Epithelial cell of prostate (primary cell): ENCODE measurements around the gene CFAP74.

Experiments used
- DNase-seq: peaks from one replicate; pipeline ENCODE4 v3.0.0-alpha.2; 2011; ENCODE audit warnings: low read depth, low spot score
- H3K27ac ChIP-seq: fragments of 450-650 bp; 2 replicates; pipeline ENCODE4 v1.5.1; 2017; ENCODE audit warnings: mild to moderate bottlenecking

Gene CFAP74

DNA sequence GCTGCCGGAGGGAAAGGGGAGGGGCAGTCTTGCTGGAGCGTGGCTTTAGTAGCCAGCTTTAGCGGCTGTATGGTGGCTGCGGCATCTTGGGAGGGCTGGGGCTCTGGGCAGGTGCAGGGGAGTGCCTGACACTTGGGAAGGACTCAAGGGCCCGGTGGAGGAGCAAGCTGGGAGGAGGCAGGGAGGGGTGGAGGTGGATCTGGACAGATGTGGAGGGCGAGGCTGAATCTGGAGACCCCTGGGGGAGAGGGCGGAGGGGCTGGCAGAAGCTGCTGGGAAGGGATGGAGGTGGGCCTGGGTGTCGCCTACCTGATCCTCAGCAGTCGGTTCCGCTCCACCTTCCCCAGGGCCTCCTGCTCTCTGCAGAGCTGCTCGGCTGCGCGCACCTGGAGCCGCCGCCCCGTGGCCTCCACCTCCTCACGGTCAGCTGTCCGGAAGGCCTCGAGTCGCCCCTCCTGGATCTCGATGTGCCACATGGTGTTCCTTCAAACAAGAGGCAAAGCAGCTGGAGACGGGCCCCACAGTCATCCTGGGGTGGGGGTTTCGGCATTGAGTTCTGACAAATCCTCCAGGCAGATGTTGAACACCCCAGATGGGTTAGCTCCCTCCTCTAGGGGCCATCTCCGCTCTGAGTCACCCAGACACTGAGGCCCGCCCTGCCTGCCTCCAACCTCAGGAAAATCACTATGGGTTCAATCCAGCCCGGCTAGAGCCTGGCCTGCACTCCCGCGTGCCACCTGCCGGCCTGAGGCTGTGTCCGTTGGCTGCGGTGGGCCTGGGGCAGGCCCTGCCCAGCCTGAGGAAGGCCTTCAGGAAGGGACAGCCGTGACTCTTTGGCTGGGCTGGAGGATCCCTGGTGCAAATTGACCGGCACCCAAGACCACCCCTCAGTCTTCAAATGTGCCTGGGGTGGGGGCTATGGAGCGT is 29.6 kb downstream of the CFAP74 start:
- DNase-seq = no peak
- no peak overlapping the region for H3K27ac ChIP-seq

DNA sequence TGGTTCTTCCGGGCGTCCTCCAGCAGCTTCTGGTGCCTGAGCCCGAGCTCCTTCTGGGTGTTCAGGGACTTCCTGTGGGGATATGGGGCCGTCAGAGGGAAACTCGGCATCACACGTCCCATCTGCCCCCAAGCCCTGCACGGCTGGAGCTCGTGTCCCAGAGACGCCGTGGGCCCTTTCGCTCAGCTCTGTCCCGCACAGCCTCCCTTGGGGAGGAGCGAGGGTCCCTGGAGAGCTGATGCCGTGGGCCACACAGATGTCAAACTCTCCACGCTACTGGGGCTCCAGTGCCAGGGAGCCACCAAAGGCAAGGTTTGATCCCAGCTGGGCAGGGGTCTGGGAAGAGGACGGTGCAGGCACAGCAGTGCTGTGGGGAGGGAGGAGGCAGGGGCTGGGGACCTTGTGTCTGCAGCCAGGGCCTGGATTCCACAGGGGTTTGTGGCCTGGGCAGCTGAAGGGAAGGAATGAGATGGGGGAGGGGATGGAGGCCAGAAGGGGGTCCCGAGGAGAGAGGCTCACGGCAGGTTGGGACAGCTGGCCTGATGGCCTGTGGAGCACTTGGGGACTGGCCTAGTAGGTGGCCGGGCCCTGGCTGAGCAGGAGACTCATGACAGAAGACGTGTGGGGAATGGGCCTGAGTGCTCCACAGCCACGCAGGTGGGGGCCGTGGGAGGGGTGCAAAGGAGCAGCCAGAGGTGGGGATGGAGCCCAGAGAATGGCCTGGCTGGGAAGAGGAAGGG is 30.4 kb downstream of the CFAP74 start:
- no peak for DNase-seq
- H3K27ac ChIP-seq = no peak overlapping the region

DNA sequence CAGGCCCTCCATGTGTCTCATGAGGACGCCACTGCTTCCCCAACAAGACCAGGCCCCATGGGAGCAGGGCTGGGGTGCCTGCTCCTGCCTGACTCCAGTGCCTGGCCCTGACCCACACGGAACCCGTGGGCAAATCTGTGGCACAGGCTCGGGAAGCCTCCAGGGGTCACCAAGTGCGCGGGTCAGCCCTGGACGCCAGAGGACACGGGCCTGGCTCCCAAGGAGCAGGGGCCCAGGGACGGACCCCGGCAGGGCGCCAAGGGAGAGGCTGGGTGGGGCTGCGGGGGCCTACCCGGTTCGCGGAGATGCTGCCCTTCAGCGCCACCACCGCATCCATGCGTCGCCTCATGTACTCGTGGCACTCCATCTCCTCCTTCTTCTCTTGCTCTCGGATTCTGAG is 31.9 kb downstream of the CFAP74 start:
- no peak for DNase-seq
- H3K27ac ChIP-seq = no peak overlapping the region

DNA sequence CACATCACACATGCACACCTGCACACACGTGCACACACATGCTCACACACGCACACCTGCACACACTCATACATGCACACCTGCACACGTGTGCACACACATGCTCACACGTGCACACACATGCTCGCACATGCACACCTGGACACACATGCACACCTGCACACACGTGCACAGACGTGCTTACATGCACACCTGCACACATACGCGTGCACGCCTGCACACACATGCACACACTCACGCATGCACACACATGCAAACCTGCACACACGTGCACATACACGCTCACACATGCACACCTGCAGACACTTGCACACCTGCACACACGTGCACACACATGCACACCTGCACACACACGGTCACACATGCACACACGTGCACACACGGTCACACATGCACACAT is 32.6 kb downstream of the CFAP74 start:
- H3K27ac ChIP-seq = no peak overlapping the region
- DNase-seq = no peak

DNA sequence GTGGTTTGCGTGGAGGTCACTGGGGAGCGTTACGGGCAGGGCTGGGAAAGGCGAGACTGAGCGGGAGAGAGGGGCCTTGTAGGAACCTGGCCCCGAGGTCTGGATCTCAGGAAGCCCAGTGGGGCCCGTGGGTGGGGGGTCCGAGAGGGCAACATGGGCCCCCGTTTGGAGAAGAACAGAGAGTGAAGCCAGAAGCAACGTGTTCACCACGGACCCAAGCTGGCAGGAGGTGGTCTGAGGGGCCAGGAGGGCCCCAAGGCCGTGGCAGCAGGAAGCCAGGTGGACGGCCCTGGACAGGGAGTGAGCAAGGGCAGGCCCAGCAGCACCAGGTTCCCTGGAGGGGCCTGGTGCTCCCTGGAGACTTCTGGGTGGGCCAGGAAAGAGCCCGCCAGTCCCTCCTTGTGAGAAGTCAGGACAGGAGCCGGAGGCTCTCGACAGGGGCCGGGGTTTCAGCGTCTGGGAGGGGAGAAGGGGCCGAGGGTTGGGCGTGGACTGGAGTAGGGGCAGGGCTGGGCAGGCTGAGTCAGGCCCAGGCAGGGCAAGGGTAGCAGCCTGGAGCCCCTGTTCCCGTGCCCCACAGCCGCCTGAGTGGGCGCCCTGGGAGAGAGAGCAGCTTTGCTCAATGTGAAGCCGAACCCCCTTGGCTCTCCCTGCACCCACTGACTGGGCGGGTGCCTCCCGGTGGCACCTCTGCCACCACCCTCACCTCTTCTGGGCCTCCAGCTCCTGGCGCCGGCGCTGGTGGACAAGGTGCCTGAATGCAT is 33.5 kb downstream of the CFAP74 start:
- DNase-seq = no peak
- no peak overlapping the region for H3K27ac ChIP-seq

DNA sequence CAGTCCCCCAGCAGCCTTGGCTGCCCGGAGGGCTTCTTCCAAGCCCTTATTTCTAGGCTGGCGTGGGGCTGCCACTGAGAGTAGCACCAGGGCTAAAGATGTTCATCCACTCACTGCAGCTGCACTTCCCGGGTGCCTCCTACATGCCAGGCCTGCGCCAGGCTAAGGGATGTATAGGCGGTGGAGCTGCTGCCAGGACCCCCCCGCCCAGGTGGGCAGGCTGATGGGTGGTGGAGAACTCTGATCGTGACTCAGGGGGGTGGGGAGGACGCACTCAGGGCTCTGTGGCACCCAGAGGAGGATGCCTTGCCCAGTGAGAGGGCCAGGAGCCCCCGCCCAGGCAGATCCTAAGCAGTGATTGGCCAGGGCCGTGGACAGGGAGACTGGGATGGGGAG is 34.1 kb downstream of the CFAP74 start:
- DNase-seq = no peak
- H3K27ac ChIP-seq = peak overlapping the region; percentile 52

DNA sequence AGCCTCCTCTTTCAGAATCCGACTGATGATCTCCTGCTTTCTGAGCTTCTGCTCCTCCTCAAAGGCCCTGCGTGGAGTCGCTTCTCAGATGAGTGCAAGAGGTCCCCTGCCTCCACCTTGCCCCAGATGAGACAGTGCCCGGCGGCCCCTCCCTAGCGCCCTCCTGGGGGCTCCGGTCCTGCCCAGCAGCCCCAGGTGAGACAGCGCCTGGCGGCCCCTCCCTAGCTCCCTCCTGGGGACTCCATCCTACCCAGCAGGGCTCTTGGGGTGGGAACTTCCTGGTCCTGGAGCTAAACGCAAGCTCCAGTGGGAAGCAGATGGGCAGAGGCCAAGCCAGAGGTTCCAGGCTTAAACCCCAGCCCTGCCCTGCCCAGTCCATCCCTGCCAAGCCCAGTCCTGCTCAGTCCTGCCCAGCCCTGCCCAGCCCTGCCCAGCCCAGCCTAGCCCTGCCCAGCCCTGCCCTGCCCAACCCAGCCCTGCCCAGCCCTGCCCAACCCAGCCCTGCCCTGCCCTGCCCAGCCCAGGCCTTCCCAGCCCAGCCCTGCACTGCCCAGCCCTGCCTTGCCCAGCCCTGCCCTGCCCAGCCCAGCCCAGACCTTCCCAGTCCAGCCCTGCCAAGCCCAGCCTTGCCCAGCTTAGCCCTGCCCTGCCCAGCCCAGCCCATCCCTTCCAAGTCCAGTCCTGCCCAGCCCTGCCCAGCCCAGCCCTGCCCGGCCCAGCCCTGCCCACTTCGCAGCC is 34.6 kb downstream of the CFAP74 start:
- no peak for DNase-seq
- peak overlapping the region; percentile 52 for H3K27ac ChIP-seq

DNA sequence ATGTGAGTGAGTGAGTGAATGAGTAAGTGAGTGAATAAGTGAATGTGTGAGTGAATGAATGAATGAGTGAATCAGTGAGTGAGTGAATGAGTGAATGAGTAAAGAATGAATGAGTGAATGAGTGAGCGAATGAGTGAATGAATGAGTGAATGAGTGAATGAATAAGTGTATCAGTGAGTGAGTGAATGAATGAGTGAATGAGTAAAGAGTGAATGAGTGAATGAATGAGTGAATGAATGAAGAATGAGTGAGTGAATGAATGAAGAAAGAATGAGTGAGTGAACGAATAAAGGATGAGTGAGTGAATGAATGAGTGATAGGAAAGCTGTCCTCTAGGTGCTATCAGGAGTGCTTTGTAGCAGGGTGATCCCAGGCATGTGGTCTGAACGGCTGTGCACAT is 35.7 kb downstream of the CFAP74 start:
- no peak for DNase-seq
- no peak overlapping the region for H3K27ac ChIP-seq

DNA sequence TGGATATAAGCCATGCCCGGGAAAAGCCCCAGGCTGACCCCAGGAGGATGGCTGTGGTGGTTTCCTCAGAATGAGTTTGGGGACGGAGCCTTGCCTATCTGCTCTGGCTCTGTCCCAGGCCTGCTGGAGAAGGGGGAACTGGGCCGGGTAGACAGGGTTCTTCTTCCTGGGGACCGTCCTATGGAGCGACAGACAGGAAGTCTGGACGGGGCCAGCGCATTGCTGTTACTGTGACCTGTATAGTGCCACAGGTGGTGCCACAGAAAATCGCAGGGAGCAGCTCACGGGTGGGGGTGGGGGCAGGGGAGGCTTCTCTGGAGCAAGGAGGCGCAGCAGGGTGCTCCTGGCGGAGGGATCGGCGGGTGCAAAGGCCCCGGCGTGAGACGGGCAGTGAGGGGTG is 36.4 kb downstream of the CFAP74 start:
- DNase-seq = no peak
- no peak overlapping the region for H3K27ac ChIP-seq

DNA sequence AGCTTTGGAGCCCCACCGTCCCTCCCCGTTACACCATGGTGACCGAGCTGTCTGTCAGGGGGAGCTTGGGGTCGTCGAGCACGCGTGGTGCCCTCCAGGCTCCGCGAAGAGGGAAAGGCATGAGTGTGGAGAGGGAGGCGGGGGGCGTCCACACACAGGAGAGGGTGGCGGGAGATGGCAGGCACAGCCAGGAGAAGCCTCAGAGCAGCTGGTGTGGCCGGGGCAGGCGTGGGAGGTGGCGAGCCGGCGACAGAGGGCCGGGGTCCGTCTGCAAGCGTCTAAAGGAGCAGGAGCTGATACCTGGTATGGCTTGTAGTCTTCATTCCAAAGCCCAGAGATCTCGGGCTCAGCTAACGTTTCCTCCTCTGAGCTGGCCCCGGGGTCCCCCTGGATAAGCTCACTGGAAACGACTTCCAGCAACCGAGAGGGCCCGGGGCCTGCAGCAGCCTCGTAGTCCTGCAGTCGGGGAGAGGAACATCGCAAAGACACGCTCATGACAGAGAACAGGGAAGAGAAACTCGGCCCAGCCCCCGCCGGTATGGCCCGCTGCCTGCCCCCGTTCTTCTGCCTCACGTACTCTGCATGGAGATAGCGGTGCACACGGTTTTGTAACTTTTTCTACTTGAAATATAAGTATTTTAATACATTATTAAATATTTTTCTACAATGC is 37.4 kb downstream of the CFAP74 start:
- no peak for DNase-seq
- H3K27ac ChIP-seq = no peak overlapping the region

DNA sequence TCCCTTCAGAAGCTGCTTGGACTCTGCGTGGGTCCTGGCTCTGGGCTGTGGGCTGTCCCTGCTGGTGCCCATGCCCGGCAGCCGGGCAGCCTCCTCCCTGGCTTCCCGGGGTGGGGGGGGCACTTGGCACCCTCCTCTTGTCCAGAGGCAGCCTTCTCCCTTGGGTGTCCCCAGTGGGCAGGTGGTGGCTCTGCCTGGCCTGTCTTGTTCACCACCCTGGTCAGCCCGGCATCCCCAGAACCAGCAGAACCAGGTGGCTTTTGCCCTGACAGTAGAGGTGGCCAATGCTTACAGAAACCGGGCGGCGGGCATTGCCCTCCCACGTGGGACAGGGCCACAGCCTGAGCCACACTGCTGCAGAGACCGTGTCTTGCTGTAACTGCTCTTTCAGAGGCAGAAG is 38.0 kb downstream of the CFAP74 start:
- no peak overlapping the region for H3K27ac ChIP-seq
- no peak for DNase-seq

DNA sequence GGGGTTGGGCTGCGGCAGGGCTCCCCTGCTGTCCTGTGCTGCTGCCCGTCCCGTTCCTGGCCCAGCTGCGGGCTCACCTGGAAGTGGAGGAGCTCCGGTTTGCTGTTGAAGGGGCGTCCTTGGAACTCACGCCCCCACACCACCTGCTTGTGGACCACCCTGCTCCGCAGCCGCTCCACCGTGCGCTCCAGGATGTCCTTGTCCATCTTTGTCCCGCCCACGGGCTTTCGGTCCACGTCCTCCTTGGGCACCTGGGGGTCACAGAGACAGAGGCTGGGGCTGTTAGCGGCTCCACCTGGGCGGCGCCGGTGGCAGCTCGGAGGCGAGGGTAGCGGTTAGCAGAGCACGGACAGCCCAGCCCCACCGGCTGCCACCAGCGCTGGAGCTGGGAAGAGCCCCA is 38.8 kb downstream of the CFAP74 start:
- no peak for DNase-seq
- H3K27ac ChIP-seq = no peak overlapping the region

DNA sequence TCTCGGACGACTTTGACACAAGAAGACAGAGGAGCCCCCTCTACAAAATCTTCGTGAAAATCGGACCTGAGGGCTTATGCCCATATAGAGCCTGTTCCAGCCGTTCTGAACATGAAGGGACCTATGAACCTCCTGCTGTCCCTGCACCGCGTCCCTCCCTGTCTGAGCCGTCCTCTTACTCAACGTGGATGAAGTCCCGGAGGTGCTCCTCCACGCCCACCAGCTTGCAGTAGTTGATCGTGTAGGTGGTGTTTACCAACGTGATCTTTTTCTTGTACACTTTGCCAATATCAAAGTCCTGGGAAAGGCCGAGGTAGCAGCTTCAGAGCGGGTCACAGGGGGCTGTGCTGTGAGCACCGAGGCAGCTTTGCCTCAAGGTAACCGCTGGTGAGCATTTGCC is 40.0 kb downstream of the CFAP74 start:
- no peak for DNase-seq
- no peak overlapping the region for H3K27ac ChIP-seq

DNA sequence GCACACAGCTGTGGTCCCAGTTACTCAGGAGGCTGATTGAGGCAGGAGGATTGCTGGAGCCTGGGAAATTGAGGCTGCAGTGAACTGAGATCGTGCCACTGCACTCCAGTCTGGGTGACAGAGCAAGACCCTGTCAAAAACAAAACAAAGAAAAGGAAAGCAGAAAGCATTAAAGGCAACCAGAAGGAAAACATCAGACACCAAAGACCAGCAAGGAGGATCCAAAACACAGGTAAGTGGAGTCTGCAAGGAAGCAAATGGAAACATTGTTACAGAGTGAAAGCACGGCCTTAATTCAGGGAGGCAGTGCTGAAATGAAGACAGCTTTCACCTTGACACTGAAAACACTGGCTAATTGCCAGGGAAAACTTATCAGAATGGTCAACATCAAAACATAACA is 40.8 kb downstream of the CFAP74 start:
- H3K27ac ChIP-seq = no peak overlapping the region
- no peak for DNase-seq

DNA sequence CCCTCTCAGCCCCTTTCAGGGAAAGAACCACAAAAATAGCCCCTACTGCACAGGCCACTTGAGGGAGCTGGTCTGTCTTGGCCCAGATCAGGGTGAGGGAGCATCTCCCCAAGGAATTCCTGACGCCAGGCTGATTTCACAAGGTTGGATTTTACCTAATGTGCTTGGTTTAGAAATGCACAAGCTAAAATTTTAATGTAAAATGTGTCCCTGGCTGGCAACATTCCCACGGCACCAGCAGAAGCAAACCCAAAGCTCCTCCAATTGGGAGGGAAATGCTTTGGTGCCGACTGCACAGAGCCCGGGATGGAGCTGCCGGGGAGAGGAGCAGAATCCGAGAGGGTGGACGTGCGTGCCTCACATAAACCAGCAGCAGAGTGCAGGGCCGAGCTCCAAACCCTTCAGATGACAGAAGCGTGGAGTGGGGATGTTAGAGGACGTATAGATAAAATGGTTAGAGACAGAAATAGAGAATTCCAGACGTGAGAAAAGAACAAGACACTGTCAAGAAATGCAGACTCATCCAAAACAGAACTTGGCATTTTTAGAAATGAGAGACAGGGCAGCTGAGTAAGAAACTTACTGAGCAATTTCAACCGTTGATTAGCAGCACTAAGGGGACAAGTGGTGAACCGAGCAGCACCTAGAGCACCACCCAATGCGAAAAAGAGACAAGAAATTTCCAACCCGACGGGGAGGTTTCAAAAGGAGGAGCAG is 42.9 kb downstream of the CFAP74 start:
- H3K27ac ChIP-seq = no peak overlapping the region
- no peak for DNase-seq

DNA sequence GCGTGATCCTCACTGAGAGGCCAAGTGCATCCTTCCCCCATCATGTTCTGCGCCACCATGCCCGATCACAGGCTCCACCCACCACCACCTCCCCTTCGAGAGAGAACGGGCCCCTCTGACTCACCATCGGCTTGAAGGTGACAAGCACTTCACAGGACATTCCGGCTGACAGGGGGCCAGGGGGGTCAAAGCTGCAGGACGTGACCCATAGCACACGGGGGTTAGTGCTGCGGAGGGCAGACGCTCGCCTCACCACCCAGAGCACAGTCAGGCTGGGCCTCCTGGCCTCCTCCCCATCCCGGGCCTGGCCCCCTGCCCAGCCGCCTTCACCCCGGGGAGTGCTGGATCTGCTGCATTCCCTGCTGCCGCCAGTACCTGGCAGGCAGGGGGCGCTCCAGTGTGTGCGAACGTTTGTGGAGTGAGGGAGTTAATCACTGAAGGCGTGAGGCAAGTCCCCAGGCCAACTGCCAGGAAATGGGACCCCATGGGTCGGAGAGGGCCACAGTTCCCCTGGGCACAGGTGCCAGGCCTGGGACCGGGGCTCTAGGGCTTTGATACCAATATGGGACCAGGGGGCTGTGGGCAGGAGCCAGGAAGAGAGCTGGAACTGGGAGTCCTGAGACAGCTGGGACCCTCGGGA is 43.6 kb downstream of the CFAP74 start:
- H3K27ac ChIP-seq = no peak overlapping the region
- peak; percentile 22 for DNase-seq

DNA sequence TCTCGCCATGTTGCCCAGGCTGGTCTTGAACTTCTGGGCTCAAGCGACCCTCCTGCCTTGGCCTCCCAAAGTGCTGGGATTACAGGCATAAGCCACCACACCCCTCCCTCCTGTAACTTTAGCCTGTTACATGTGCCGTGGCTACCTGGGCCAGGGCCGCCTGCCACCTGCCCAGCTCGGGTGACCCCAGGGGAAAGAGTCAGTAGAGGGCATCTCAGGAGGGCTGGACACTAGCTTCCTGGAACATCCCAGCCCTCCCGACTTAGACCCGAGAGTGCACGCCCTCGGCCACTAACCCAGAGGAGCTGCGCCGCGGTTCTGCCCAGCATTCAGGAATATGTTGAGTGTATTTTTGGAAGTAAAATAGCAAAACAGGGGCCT is 44.1 kb downstream of the CFAP74 start:
- no peak overlapping the region for H3K27ac ChIP-seq
- no peak for DNase-seq

DNA sequence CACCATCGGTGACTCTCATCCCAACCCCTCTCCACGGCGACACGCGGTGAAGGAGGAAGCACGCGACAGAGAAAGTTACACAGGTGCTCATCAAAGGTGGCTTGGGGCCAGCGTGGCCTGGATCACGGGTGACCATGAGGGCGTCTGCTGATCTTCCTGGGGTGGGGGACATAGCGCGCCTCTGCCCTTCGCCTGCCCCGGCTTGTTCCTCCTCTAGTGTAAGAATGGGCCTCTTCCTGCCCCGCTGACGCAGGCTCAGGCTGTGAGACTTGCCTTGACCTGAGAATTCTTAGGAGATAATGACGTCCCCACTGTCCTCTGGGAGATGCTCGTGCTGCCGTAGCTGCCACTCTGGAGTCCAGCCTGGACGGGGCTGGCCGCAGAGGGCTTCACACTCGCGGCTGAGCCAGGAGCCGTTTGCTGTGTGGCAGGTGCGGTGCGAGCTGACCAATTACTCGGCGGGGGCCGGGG is 45.5 kb downstream of the CFAP74 start:
- no peak overlapping the region for H3K27ac ChIP-seq
- no peak for DNase-seq
